ENCODE data around the gene XXYLT1. TPM values are rescaled to one million over a fixed set of nuclear protein-coding genes. Genes with fewer than 3 reads are reported as not detected.
A peak's percentile ranks its signal among the peaks of the same experiment; 100 is the strongest.

Gene XXYLT1
- total RNA-seq, 1 donor from 2014 or later = 7.6 TPM

GRCh38 chr3:195133013-195133412 is 137.9 kb downstream of the XXYLT1 start:
- POLR2A ChIA-PET = interaction anchor here (1.9 kb wide), 1 partner anchor 15 kb away, joined by 8 read pairs; no protein-coding TSS in a partner anchor
- no peak overlapping the region for H3K27ac Mint-ChIP-seq
- no peaks in the 10 kb centered on the region for H3K36me3 Mint-ChIP-seq (ENCODE audit: low read depth)
- intact Hi-C loops (cut with micrococcal nuclease) = loop anchor here (1.0 kb wide), 1 partner anchor 127 kb away; no protein-coding TSS in a partner anchor
- no peak for ATAC-seq (ENCODE audit: low read depth)
- CTCF ChIA-PET = interaction anchor here (1.1 to 2.4 kb wide), 2 partner anchors 9 to 462 kb away, joined by 3 to 8 read pairs; no protein-coding TSS in a partner anchor
- no peak for TF ChIP-seq CTCF (IDR thresholded peaks at IDR 0.05)
- H3K4me3 Mint-ChIP-seq = no peak overlapping the region
- no peak for DNase-seq
- no peaks in the 10 kb centered on the region for H3K9me3 Mint-ChIP-seq
- no peaks in the 10 kb centered on the region for H3K27me3 Mint-ChIP-seq
- H3K4me1 Mint-ChIP-seq = peaks cover 44% of the 10 kb centered on the region

- POLR2A ChIA-PET = interaction anchor here (0.9 to 4.7 kb wide), 6 partner anchors 8 to 128 kb away, joined by 3 to 53 read pairs (median 4); no protein-coding TSS in a partner anchor
- Mint-ChIP-seq H3K36me3 (ENCODE audit: low read depth) (no peaks in the 10 kb centered on the region), H3K4me3 (no peak overlapping the region), H3K4me1 (peaks cover 62% of the 10 kb centered on the region), H3K9me3 (no peaks in the 10 kb centered on the region), H3K27me3 (no peaks in the 10 kb centered on the region), H3K27ac (peak overlapping the region; percentile 54)
- CTCF ChIA-PET = interaction anchor here (2.1 to 3.6 kb wide), 2 partner anchors 24 to 448 kb away, joined by 7 to 14 read pairs; no protein-coding TSS in a partner anchor
- intact Hi-C loops (cut with micrococcal nuclease) = no loop called here
- TF ChIP-seq CTCF (IDR thresholded peaks at IDR 0.05) = no peak
- ATAC-seq (ENCODE audit: low read depth) (no peak), DNase-seq (no peak)
Observed at GRCh38 chr3:195131176-195131575, 139.8 kb downstream of the XXYLT1 start.

- POLR2A ChIA-PET = interaction anchor here (0.6 to 4.7 kb wide), 18 partner anchors 9 to 485 kb away, joined by 3 to 53 read pairs (median 5); partner anchors contain the start of genes FAM43A and LSG1
- CTCF ChIA-PET = interaction anchor here (0.6 to 3.6 kb wide), 12 partner anchors 18 to 460 kb away, joined by 3 to 14 read pairs (median 4); partner anchors contain the start of gene XXYLT1
- H3K36me3 Mint-ChIP-seq (ENCODE audit: low read depth) = no peaks in the 10 kb centered on the region
- no peak for TF ChIP-seq CTCF (IDR thresholded peaks at IDR 0.05)
- ATAC-seq (ENCODE audit: low read depth) = peak; percentile 85
- no peaks in the 10 kb centered on the region for H3K27me3 Mint-ChIP-seq
- intact Hi-C loops (cut with micrococcal nuclease) = loop anchor here (1.0 to 10.0 kb wide), 12 partner anchors 12 to 643 kb away; partner anchors contain the start of genes ATP13A3, FAM43A and PPP1R2
- no peaks in the 10 kb centered on the region for H3K9me3 Mint-ChIP-seq
- H3K4me1 Mint-ChIP-seq = peaks cover 72% of the 10 kb centered on the region
- peak overlapping the region; percentile 76 for H3K4me3 Mint-ChIP-seq
- peak; percentile 47 for DNase-seq
- peak overlapping the region; percentile 94 for H3K27ac Mint-ChIP-seq
Observed at GRCh38 chr3:195129644-195130492, 141.1 kb downstream of the XXYLT1 start.

GRCh38 chr3:195129072-195129643 is 141.8 kb downstream of the XXYLT1 start:
- Mint-ChIP-seq H3K27ac (peak overlapping the region; percentile 94), H3K27me3 (no peaks in the 10 kb centered on the region), H3K36me3 (ENCODE audit: low read depth) (no peaks in the 10 kb centered on the region), H3K9me3 (no peaks in the 10 kb centered on the region), H3K4me3 (peak overlapping the region; percentile 76), H3K4me1 (peaks cover 76% of the 10 kb centered on the region)
- TF ChIP-seq CTCF (IDR thresholded peaks at IDR 0.05) = no peak
- intact Hi-C loops (cut with micrococcal nuclease) = loop anchor here (1.0 to 10.0 kb wide), 12 partner anchors 11 to 642 kb away; partner anchors contain the start of genes ATP13A3, FAM43A and PPP1R2
- CTCF ChIA-PET = interaction anchor here (0.8 to 3.6 kb wide), 10 partner anchors 11 to 459 kb away, joined by 3 to 14 read pairs (median 4); no protein-coding TSS in a partner anchor
- no peak for DNase-seq
- POLR2A ChIA-PET = interaction anchor here (0.7 to 4.7 kb wide), 14 partner anchors 9 to 457 kb away, joined by 3 to 53 read pairs (median 6); partner anchors contain the start of genes FAM43A and LSG1
- ATAC-seq (ENCODE audit: low read depth) = no peak

Data from activated B cell treated with CpG ODN at 0.5 μM for 24 hours (primary cell).